ENCODE measurements around the gene FOXK2. TPM values are rescaled to one million over a fixed set of nuclear protein-coding genes. Genes with fewer than 3 reads are reported as not detected.
"Not testable (repeated sequence)": the region's sequence is repeated elsewhere in the genome, so short reads cannot be mapped to it uniquely, and the experiment has no call there.

FOXK2 gene
- total RNA-seq, 1 experiment from 2014 or later, result 72.0 TPM

GRCh38 chr17:82583720-82584234 lies 64.2 kb downstream of the FOXK2 start:
- H3K4me1 ChIP-seq (ENCODE audit: insufficient read depth, low read length), result no peaks in the 10 kb centered on the region
- no peak overlapping the region for H2AFZ ChIP-seq (ENCODE audit: low read length)
- no peak overlapping the region for H3K9ac ChIP-seq (ENCODE audit: extremely low read depth, insufficient read length, low read length)
- H3K23me2 ChIP-seq (ENCODE audit: insufficient read length, low read depth, low read length, poor library complexity, severe bottlenecking), result no peaks in the 10 kb centered on the region
- Mint-ChIP-seq H3K9me3 (peaks cover 0 to 2% of the 10 kb centered on the region in 2 experiments; a peak in 1 of 5 replicates), H3K36me3 (ENCODE audit: insufficient read depth in 1 of 3, low read depth in 3 of 3) (peaks cover 36 to 66% (median 65%) of the 10 kb centered on the region in 3 experiments), H3K27ac (no peak overlapping the region; a peak in 1 of 7 replicates), H3K4me1 (no peaks in the 10 kb centered on the region), H3K4me3 (no peak overlapping the region), H3K27me3 (ENCODE audit: low read depth) (no peaks in the 10 kb centered on the region)
- H2AK5ac ChIP-seq (ENCODE audit: insufficient read length, low read length), result no peak overlapping the region
- TF ChIP-seq CTCF (conservative IDR thresholded peaks at IDR 0.05), result no peak
- H2BK5ac ChIP-seq (ENCODE audit: insufficient read length, low read length), result no peak overlapping the region
- H3K23ac ChIP-seq (ENCODE audit: insufficient read length, low read depth, low read length), result no peak overlapping the region
- H3K56ac ChIP-seq (ENCODE audit: insufficient read length, low read depth, low read length), result no peak overlapping the region
- no peaks in the 10 kb centered on the region for H3K27me3 ChIP-seq (ENCODE audit: insufficient read depth, low read length)
- H3K18ac ChIP-seq (ENCODE audit: insufficient read length, low read depth, low read length), result no peak overlapping the region
- H3K4ac ChIP-seq (ENCODE audit: low read depth, low read length), result no peak overlapping the region
- no peak overlapping the region for H2BK12ac ChIP-seq (ENCODE audit: insufficient read length, low read depth, low read length)
- 0 out of 2 replicates have a peak, but pooled peaks cover 2% of the 10 kb centered on the region for H3K79me2 ChIP-seq (ENCODE audit: insufficient read depth, low read length)
- H3K79me1 ChIP-seq (ENCODE audit: insufficient read depth, low read depth, low read length, poor library complexity, severe bottlenecking), result no peaks in the 10 kb centered on the region
- H3T11ph ChIP-seq (ENCODE audit: low read length), result no peak overlapping the region
- WGBS (ENCODE audit: extremely low coverage, insufficient read length, low lambda C conversion rate), result no CpG with 5 or more reads among the region's 28 CpGs
- H4K91ac ChIP-seq (ENCODE audit: insufficient read length, low read depth, low read length), result no peak overlapping the region
- H2BK20ac ChIP-seq (ENCODE audit: low read depth, low read length, poor library complexity, severe bottlenecking), result no peak overlapping the region
- DNase-seq, result no peak
- no peak overlapping the region for H4K5ac ChIP-seq (ENCODE audit: insufficient read length, low read depth, low read length)
- H4K8ac ChIP-seq (replicated peaks; ENCODE audit: insufficient read length, low read depth, low read length), result no peak overlapping the region
- no peak overlapping the region for H2BK15ac ChIP-seq (ENCODE audit: low read depth, low read length)
- no peak overlapping the region for H3K14ac ChIP-seq (ENCODE audit: insufficient read depth, low read length)
- H3K27ac ChIP-seq (ENCODE audit: insufficient read length, low read depth, low read length), result no peak overlapping the region
- H2BK120ac ChIP-seq (ENCODE audit: low read depth, low read length, poor library complexity, severe bottlenecking), result no peak overlapping the region
- H3K4me2 ChIP-seq (ENCODE audit: insufficient read depth, insufficient read length, low read length), result no peak overlapping the region
- peaks cover 2% of the 10 kb centered on the region for H4K20me1 ChIP-seq (ENCODE audit: control insufficient read depth, insufficient read depth, insufficient read length)
- no peaks in the 10 kb centered on the region for H3K9me3 ChIP-seq (ENCODE audit: control insufficient read depth, low read depth, low read length)

GRCh38 chr17:82585935-82586575 lies 66.5 kb downstream of the FOXK2 start:
- not testable (repeated sequence) for H3K27me3 Mint-ChIP-seq (ENCODE audit: low read depth); H2BK120ac ChIP-seq (ENCODE audit: low read depth, low read length, poor library complexity, severe bottlenecking); H3K4me1 Mint-ChIP-seq; H3K9me3 ChIP-seq (ENCODE audit: control insufficient read depth, low read depth, low read length); H3K4me2 ChIP-seq (ENCODE audit: insufficient read depth, insufficient read length, low read length); H3K56ac ChIP-seq (ENCODE audit: insufficient read length, low read depth, low read length); H3K79me1 ChIP-seq (ENCODE audit: insufficient read depth, low read depth, low read length, poor library complexity, severe bottlenecking); H3K4ac ChIP-seq (ENCODE audit: low read depth, low read length); H3T11ph ChIP-seq (ENCODE audit: low read length); H3K27ac ChIP-seq (ENCODE audit: insufficient read length, low read depth, low read length); H3K79me2 ChIP-seq (ENCODE audit: insufficient read depth, low read length); H3K23ac ChIP-seq (ENCODE audit: insufficient read length, low read depth, low read length); H4K5ac ChIP-seq (ENCODE audit: insufficient read length, low read depth, low read length); H3K9me3 Mint-ChIP-seq; H2BK12ac ChIP-seq (ENCODE audit: insufficient read length, low read depth, low read length); H3K4me1 ChIP-seq (ENCODE audit: insufficient read depth, low read length); H2BK20ac ChIP-seq (ENCODE audit: low read depth, low read length, poor library complexity, severe bottlenecking); H3K4me3 Mint-ChIP-seq; H3K23me2 ChIP-seq (ENCODE audit: insufficient read length, low read depth, low read length, poor library complexity, severe bottlenecking); H4K20me1 ChIP-seq (ENCODE audit: control insufficient read depth, insufficient read depth, insufficient read length); H4K8ac ChIP-seq (replicated peaks; ENCODE audit: insufficient read length, low read depth, low read length); H2AK5ac ChIP-seq (ENCODE audit: insufficient read length, low read length); H2BK15ac ChIP-seq (ENCODE audit: low read depth, low read length); H2AFZ ChIP-seq (ENCODE audit: low read length); H3K18ac ChIP-seq (ENCODE audit: insufficient read length, low read depth, low read length); H4K91ac ChIP-seq (ENCODE audit: insufficient read length, low read depth, low read length); H3K9ac ChIP-seq (ENCODE audit: extremely low read depth, insufficient read length, low read length); H3K14ac ChIP-seq (ENCODE audit: insufficient read depth, low read length); H3K27me3 ChIP-seq (ENCODE audit: insufficient read depth, low read length); DNase-seq; H2BK5ac ChIP-seq (ENCODE audit: insufficient read length, low read length)
- no CpG with 5 or more reads among the region's 23 CpGs for WGBS (ENCODE audit: extremely low coverage, insufficient read length, low lambda C conversion rate)
- peak overlapping the region; percentile 34 to 93 (median 40); a peak in 3 of 7 replicates for H3K27ac Mint-ChIP-seq
- peaks cover 36 to 72% (median 71%) of the 10 kb centered on the region in 3 experiments for H3K36me3 Mint-ChIP-seq (ENCODE audit: insufficient read depth in 1 of 3, low read depth in 3 of 3)

All from H9 (cell line).